Fibroblast of lung (primary cell): ENCODE data around the gene LUC7L.

Experiments
- CTCF ChIP-seq, 2 donors: IDR thresholded peaks in 1 of 2; conservative IDR thresholded peaks in 1 of 2; 1 replicate in 1 of 2; 2 replicates in 1 of 2; pipeline ENCODE4 v1.5.1; 2011 to 2012; ENCODE audit warnings: low read length in 2 of 2, control low read depth in 1 of 2, inconsistent platforms in 1 of 2, low read depth in 1 of 2, mild to moderate bottlenecking in 1 of 2
- EZH2 ChIP-seq: IDR thresholded peaks from 2 replicates; pipeline ENCODE4 v1.5.1; 2012; ENCODE audit warnings: low read length, control low read depth, mild to moderate bottlenecking; ENCODE audit errors: missing control alignments

GRCh38 chr16:167122-167690 is 62.0 kb downstream of the LUC7L start:
- TF ChIP-seq EZH2, result no peak
- TF ChIP-seq CTCF (conservative IDR thresholded peaks at IDR 0.05 in 1 of 2, IDR thresholded peaks at IDR 0.05 in 1 of 2; ENCODE audit: low read depth in 1 of 2, low read length in 2 of 2), result no peak
